ENCODE results near the gene KRTAP5-10.
"Not testable (repeated sequence)": the region's sequence is repeated elsewhere in the genome, so short reads cannot be mapped to it uniquely, and the experiment has no call there.

The KRTAP5-10 gene

GRCh38 chr11:71565263-71565662, at the start of gene KRTAP5-10:
Gene KRTAP5-10 (plus strand): TSS chr11:71565563. CDS start chr11:71565588, 25 bp downstream.
- no peak for DNase-seq

GRCh38 chr11:71518506-71519471, 46.6 kb upstream of the KRTAP5-10 start:
- DNase-seq, result no peak

- DNase-seq, result no peak
Observed at GRCh38 chr11:71519546-71519945, 45.8 kb upstream of the KRTAP5-10 start.

GRCh38 chr11:71525188-71525937, 40.0 kb upstream of the KRTAP5-10 start:
- DNase-seq, result no peak

- no peak for DNase-seq
Observed at GRCh38 chr11:71525938-71526495, 39.3 kb upstream of the KRTAP5-10 start.

GRCh38 chr11:71526796-71527575, 38.4 kb upstream of the KRTAP5-10 start, which contains the start of gene KRTAP5-7:
Gene KRTAP5-7 (plus strand): TSS chr11:71527267. CDS start chr11:71527301, 34 bp downstream.
- DNase-seq, result not testable (repeated sequence)

- DNase-seq, result no peak
Observed at GRCh38 chr11:71527576-71528210, 37.7 kb upstream of the KRTAP5-10 start.

GRCh38 chr11:71530602-71531001, 34.8 kb upstream of the KRTAP5-10 start:
- no peak for DNase-seq

GRCh38 chr11:71532036-71532610, 33.2 kb upstream of the KRTAP5-10 start:
- DNase-seq, result no peak

- DNase-seq, result not testable (repeated sequence)
Observed at GRCh38 chr11:71534711-71535608, 30.4 kb upstream of the KRTAP5-10 start.

GRCh38 chr11:71535825-71536224, 29.5 kb upstream of the KRTAP5-10 start:
- no peak for DNase-seq

- no peak for DNase-seq
Observed at GRCh38 chr11:71537537-71537936, 27.8 kb upstream of the KRTAP5-10 start.

- not testable (repeated sequence) for DNase-seq
Observed at GRCh38 chr11:71537977-71538665, 27.2 kb upstream of the KRTAP5-10 start, which contains the start of gene KRTAP5-8. Gene KRTAP5-8 (plus strand): TSS chr11:71538025. CDS start chr11:71538056, 31 bp downstream.

GRCh38 chr11:71538666-71538990, 26.7 kb upstream of the KRTAP5-10 start:
- DNase-seq, result no peak

GRCh38 chr11:71539017-71539416, 26.3 kb upstream of the KRTAP5-10 start:
- DNase-seq, result no peak

- DNase-seq, result not testable (repeated sequence)
Observed at GRCh38 chr11:71539971-71540370, 25.4 kb upstream of the KRTAP5-10 start.

- not testable (repeated sequence) for DNase-seq
Observed at GRCh38 chr11:71540521-71541304, 24.6 kb upstream of the KRTAP5-10 start.

- DNase-seq, result no peak
Observed at GRCh38 chr11:71542382-71542781, 23.0 kb upstream of the KRTAP5-10 start.

Data from kidney glomerular epithelial cell (primary cell).